IMR-90 (cell line): ENCODE data around the gene C16orf96. TPM values are rescaled to one million over a fixed set of nuclear protein-coding genes. Genes with fewer than 3 reads are reported as not detected.
A peak's percentile ranks its signal among the peaks of the same experiment; 100 is the strongest.

ENCODE experiments used
- ATAC-seq: fragments of 200-7000 bp; cut with Tn5 transposase; 2 replicates; pipeline ENCODE4 v1.9.1; 2020; ENCODE audit warnings: low read depth, mild to moderate bottlenecking, moderate library complexity
- BruUV-seq: library from RNA; stranded (reverse); fragments of 400-500 nt; replicated peaks from 2 replicates; lab custom pipeline; 2021; lab: Mats Ljungman, UMichigan
- CTCF ChIA-PET: fragments of 300-600 bp; formaldehyde crosslinking; extraction: SDS; loops from one replicate; lab custom pipeline; 2021; ENCODE audit warnings: antibody characterized with exemption; lab: Yijun Ruan, JAX
- POLR2A ChIA-PET: fragments of 300-600 bp; sonication (Branson Sonifier 250); formaldehyde crosslinking; loops from one replicate; lab custom pipeline; 2022; ENCODE audit warnings: antibody characterized with exemption; ENCODE audit not compliant: unreplicated experiment; lab: Charles Lee
- DNase-seq: peaks from one replicate; pipeline ENCODE4 v3.0.0; 2013
- H2AFZ ChIP-seq: replicated peaks from 2 replicates; pipeline ENCODE3; 2013; ENCODE audit warnings: low read length, mild to moderate bottlenecking; ENCODE audit not compliant: poor library complexity
- H2AK5ac ChIP-seq: 2 replicates; pipeline ENCODE4 v1.6.1; 2013; ENCODE audit warnings: low read depth, low read length, inconsistent platforms
- H2AK9ac ChIP-seq: replicated peaks from 2 replicates; pipeline ENCODE3; 2013; ENCODE audit warnings: mild to moderate bottlenecking, low read depth, low read length, moderate library complexity; ENCODE audit not compliant: poor library complexity
- H2BK120ac ChIP-seq: 2 replicates; pipeline ENCODE4 v1.6.1; 2013; ENCODE audit warnings: low read depth, low read length, inconsistent platforms
- H2BK15ac ChIP-seq: 3 replicates; pipeline ENCODE4 v1.6.1; 2013; ENCODE audit warnings: low read depth, low read length, inconsistent platforms
- H2BK20ac ChIP-seq: 2 replicates; pipeline ENCODE4 v1.6.1; 2013; ENCODE audit warnings: low read depth, mild to moderate bottlenecking, inconsistent platforms, low read length, moderate library complexity
- H2BK5ac ChIP-seq: 2 replicates; pipeline ENCODE4 v1.6.1; 2013; ENCODE audit warnings: mild to moderate bottlenecking, low read depth, low read length, inconsistent platforms; ENCODE audit not compliant: poor library complexity, severe bottlenecking
- H3K14ac ChIP-seq: replicated peaks from 2 replicates; pipeline ENCODE4 v1.6.1; 2013; ENCODE audit warnings: low read depth, low read length, inconsistent platforms
- H3K18ac ChIP-seq: 2 replicates; pipeline ENCODE4 v1.6.1; 2013; ENCODE audit warnings: low read depth, low read length, control low read depth
- H3K23ac ChIP-seq: 2 replicates; pipeline ENCODE4 v1.6.1; 2013; ENCODE audit warnings: low read depth, low read length, inconsistent platforms
- H3K27ac ChIP-seq: 2 replicates; pipeline ENCODE4 v1.5.1; 2013; ENCODE audit warnings: mild to moderate bottlenecking, control low read depth, low read length; ENCODE audit not compliant: insufficient read depth
- H3K27me3 ChIP-seq: 2 replicates; pipeline ENCODE4 v1.6.1; 2013; ENCODE audit warnings: low read length; ENCODE audit not compliant: control insufficient read depth, insufficient read depth
- H3K36me3 ChIP-seq: 2 replicates; pipeline ENCODE4 v1.6.1; 2013; ENCODE audit warnings: low read length, mixed read lengths; ENCODE audit not compliant: control insufficient read depth, insufficient read depth
- H3K4ac ChIP-seq: 2 replicates; pipeline ENCODE4 v1.6.1; 2013; ENCODE audit warnings: low read depth, low read length, inconsistent platforms
- H3K4me1 ChIP-seq: 2 replicates; pipeline ENCODE4 v1.6.1; 2013; ENCODE audit warnings: low read length, mixed read lengths; ENCODE audit not compliant: control insufficient read depth, insufficient read depth
- H3K4me2 ChIP-seq: 2 replicates; pipeline ENCODE4 v1.6.1; 2013; ENCODE audit warnings: low read depth, mild to moderate bottlenecking, control low read depth, low read length, moderate library complexity
- H3K4me3 ChIP-seq: 2 replicates; pipeline ENCODE4 v1.5.1; 2013; ENCODE audit warnings: low read depth, mild to moderate bottlenecking, control low read depth, low read length, moderate library complexity; ENCODE audit not compliant: insufficient read depth
- H3K56ac ChIP-seq: 2 replicates; pipeline ENCODE4 v1.6.1; 2013; ENCODE audit warnings: low read length, inconsistent platforms; ENCODE audit not compliant: insufficient read depth; ENCODE audit errors: extremely low read depth
- H3K79me1 ChIP-seq, 2 experiments: 2 replicates each; pipeline ENCODE4 v1.6.1; 2013; ENCODE audit warnings: low read length in 2 of 2, inconsistent platforms in 1 of 2, low read depth in 1 of 2
- H3K9ac ChIP-seq: 2 replicates; pipeline ENCODE4 v1.6.1; 2013; ENCODE audit warnings: low read depth, low read length, control low read depth
- H3K9me1 ChIP-seq: 2 replicates; pipeline ENCODE4 v1.6.1; 2013; ENCODE audit warnings: low read length, inconsistent platforms; ENCODE audit not compliant: insufficient read depth
- H3K9me3 ChIP-seq: 2 replicates; pipeline ENCODE4 v1.6.1; 2013; ENCODE audit warnings: low read length; ENCODE audit not compliant: control insufficient read depth, insufficient read depth
- H4K20me1 ChIP-seq: 2 replicates; pipeline ENCODE4 v1.6.1; 2013; ENCODE audit warnings: low read length, inconsistent platforms; ENCODE audit not compliant: insufficient read depth
- H4K5ac ChIP-seq: 2 replicates; pipeline ENCODE4 v1.6.1; 2013; ENCODE audit warnings: mild to moderate bottlenecking, low read depth, low read length, control low read depth
- H4K8ac ChIP-seq, 2 experiments: 2 replicates each; pipeline ENCODE4 v1.6.1; 2013; ENCODE audit warnings: low read depth in 2 of 2, low read length in 2 of 2, control low read depth in 1 of 2, inconsistent platforms in 1 of 2
- H4K91ac ChIP-seq: 2 replicates; pipeline ENCODE4 v1.6.1; 2013; ENCODE audit warnings: low read depth, low read length, inconsistent platforms; ENCODE audit not compliant: insufficient read depth
- CEBPB ChIP-seq: IDR thresholded peaks from 2 replicates; pipeline ENCODE4 v1.6.1; 2012; ENCODE audit warnings: low read depth, low read length, improper control_type of control experiment
- CHD1 ChIP-seq: IDR thresholded peaks from 2 replicates; pipeline ENCODE4 v1.6.1; 2012; ENCODE audit warnings: low read depth, low read length, improper control_type of control experiment
- CTCF ChIP-seq: conservative IDR thresholded peaks from 2 replicates; pipeline ENCODE4 v1.5.1; 2012; ENCODE audit warnings: mild to moderate bottlenecking, low read depth, low read length, improper control_type of control experiment
- FOS ChIP-seq: fragments of 150-350 bp; IDR thresholded peaks from 2 replicates; pipeline ENCODE4 v1.6.1; 2016; ENCODE audit warnings: low read depth, low read length
- MAFK ChIP-seq: IDR thresholded peaks from 2 replicates; pipeline ENCODE4 v1.6.1; 2012; ENCODE audit warnings: low read depth, low read length, improper control_type of control experiment
- MAZ ChIP-seq: IDR thresholded peaks from 2 replicates; pipeline ENCODE4 v1.6.1; 2012; ENCODE audit warnings: low read depth, mild to moderate bottlenecking, low read length, improper control_type of control experiment, moderate library complexity, borderline replicate concordance
- MXI1 ChIP-seq: IDR thresholded peaks from 2 replicates; pipeline ENCODE4 v1.6.1; 2012; ENCODE audit warnings: low read depth, mild to moderate bottlenecking, low read length, moderate library complexity, borderline replicate concordance
- NFE2L2 ChIP-seq: fragments of 150-350 bp; IDR thresholded peaks from 2 replicates; pipeline ENCODE4 v1.6.1; 2016; ENCODE audit warnings: low read depth, mild to moderate bottlenecking, low read length
- POLR2A ChIP-seq: IDR thresholded peaks from 2 replicates; pipeline ENCODE4 v1.6.1; 2012; ENCODE audit warnings: mild to moderate bottlenecking, low read depth, low read length
- RAD21 ChIP-seq: IDR thresholded peaks from 2 replicates; pipeline ENCODE4 v1.6.1; 2012; ENCODE audit warnings: low read length, improper control_type of control experiment
- RCOR1 ChIP-seq: IDR thresholded peaks from 2 replicates; pipeline ENCODE4 v1.6.1; 2012; ENCODE audit warnings: mild to moderate bottlenecking, low read length, improper control_type of control experiment; ENCODE audit not compliant: insufficient replicate concordance
- RFX5 ChIP-seq: IDR thresholded peaks from 2 replicates; pipeline ENCODE4 v1.8.0; 2012; ENCODE audit warnings: low read depth, mild to moderate bottlenecking, low read length, moderate library complexity
- SMC3 ChIP-seq: fragments of 150-350 bp; IDR thresholded peaks from 2 replicates; pipeline ENCODE4 v1.6.1; 2016; ENCODE audit warnings: low read depth, mild to moderate bottlenecking, antibody characterized with exemption, low read length, moderate library complexity
- WGBS, 2 experiments: methylation state at CpG; one replicate each; pipeline versions ENCODE4 v1.1.5 to v1.1.7; 2013; ENCODE audit warnings: missing lambda C conversion rate in 2 of 2; ENCODE audit not compliant: insufficient read length in 1 of 2; ENCODE audit errors: extremely low coverage in 2 of 2; 5-methylcytosine and 5-hydroxymethylcytosine counted together
- dilution Hi-C: fragments of 300-500 bp; cut with HindIII; formaldehyde crosslinking; loops from one replicate; pipeline ENCODE4 v1.14.3; 2018; ENCODE audit warnings: low sequenced_read_pairs; ENCODE audit not compliant: unreplicated experiment
- in situ Hi-C: fragments of 300-500 bp; cut with MboI; formaldehyde crosslinking; loops from 3 replicates; pipeline ENCODE4 v1.14.3; 2019; ENCODE audit warnings: low sequenced_read_pairs, inconsistent platforms, mixed read lengths
- intact Hi-C: fragments of 100-400 bp; cut with micrococcal nuclease; formaldehyde crosslinking; loops from 2 replicates; pipeline ENCODE4 v1.10.0; 2022
- polyA plus RNA-seq, 3 experiments: library from polyadenylated mRNA; depleted of rRNA; stranded (reverse); fragments of >200 nt; gene quantifications; 2 replicates each; pipeline ENCODE4 v1.2.3, GENCODE V29; 2012; ENCODE audit warnings: low replicate concordance in 1 of 3
- total RNA-seq: library from RNA; depleted of rRNA; stranded (reverse); fragments of >200 nt; gene quantifications from 2 replicates; pipeline ENCODE4 v1.2.3, GENCODE V29; 2012
- TF ChIP-seq, protein P1 (sequence below): fragments of 150-350 bp; IDR thresholded peaks from 2 replicates; pipeline ENCODE4 v1.6.1; 2016; ENCODE audit warnings: low read depth, mild to moderate bottlenecking, low read length, moderate library complexity, borderline replicate concordance

Gene C16orf96
- total and polyA plus RNA-seq, 2 of the 4 experiments (the other 2 are of a cell fraction), result not detected

- no peak for TF ChIP-seq MAZ
These were observed 42.9 kb upstream of the C16orf96 start (continued) for GRCh38 chr16:4513086-4513860.

DNA sequence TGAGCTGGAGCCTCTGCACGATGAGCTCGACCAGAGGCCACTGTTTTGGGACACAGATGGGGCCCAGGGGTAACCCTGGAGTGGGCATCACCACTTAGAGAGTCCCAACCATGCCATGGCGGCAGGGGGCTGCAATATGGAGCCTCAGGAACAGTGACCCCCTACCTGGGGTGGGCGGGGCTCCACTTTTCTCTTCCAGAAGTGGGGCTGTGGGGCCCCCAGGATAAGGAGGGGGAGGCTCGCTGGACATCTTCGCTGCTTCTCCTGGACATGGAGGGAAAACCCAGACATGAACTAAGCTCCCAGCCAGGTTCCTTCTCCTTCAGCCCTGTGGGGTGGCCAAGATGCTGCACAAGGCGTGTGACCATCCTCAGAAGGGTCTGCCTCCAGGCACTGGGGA is 42.3 kb upstream of the C16orf96 start:
- no peak overlapping the region for H3K23ac ChIP-seq
- dilution Hi-C loops (no loop called here), in situ Hi-C loops (loop anchor here (5.0 to 25.0 kb wide), 2 partner anchors 33 to 448 kb away; partner anchors contain the start of gene SEC14L5), intact Hi-C loops (loop anchor here (10.0 kb wide), 1 partner anchor 441 kb away; the partner anchor contains the start of gene SEC14L5)
- WGBS, 2 experiments, result 100% methylated on average over 2 of the region's 7 CpGs; no CpG with 5 or more reads in 1 of the 2 experiments
- peak overlapping the region; percentile 76 for H2AK9ac ChIP-seq
- no peaks in the 10 kb centered on the region for H3K9me1 ChIP-seq
- H3K4ac ChIP-seq, result no peak overlapping the region
- peaks cover 15 to 27% of the 10 kb centered on the region in 2 experiments for H3K79me1 ChIP-seq
- H3K27ac ChIP-seq, result no peak overlapping the region
- DNase-seq (no peak), ATAC-seq (no peak)
- H3K14ac ChIP-seq, result no peak overlapping the region
- H3K27me3 ChIP-seq, result no peaks in the 10 kb centered on the region
- peaks cover 16% of the 10 kb centered on the region; the same call in 1 of the 2 replicates for H4K20me1 ChIP-seq
- no peak overlapping the region for H2AFZ ChIP-seq
- no peak overlapping the region for H3K18ac ChIP-seq
- no peak overlapping the region for H2BK5ac ChIP-seq
- H2BK15ac ChIP-seq, result no peak overlapping the region
- no peak overlapping the region for H3K9ac ChIP-seq
- H2AK5ac ChIP-seq, result no peak overlapping the region
- H3K9me3 ChIP-seq, result no peaks in the 10 kb centered on the region
- H3K56ac ChIP-seq, result no peak overlapping the region
- peaks cover 47% of the 10 kb centered on the region for H3K36me3 ChIP-seq
- no peak overlapping the region for H2BK20ac ChIP-seq
- no peak overlapping the region for H4K5ac ChIP-seq
- POLR2A ChIA-PET, result no interaction called here
- CTCF ChIA-PET, result no interaction called here
- no peak overlapping the region for H3K4me2 ChIP-seq
- no peak overlapping the region for H4K91ac ChIP-seq
- H2BK120ac ChIP-seq, result no peak overlapping the region
- no TSS peak for BruUV-seq
- H4K8ac ChIP-seq, result no peak overlapping the region
- no peaks in the 10 kb centered on the region for H3K4me1 ChIP-seq
- H3K4me3 ChIP-seq, result no peak overlapping the region
- no peak for TF ChIP-seq NFE2L2
- no peak for TF ChIP-seq CTCF
- no peak for TF ChIP-seq FOS
- no peak for TF ChIP-seq RAD21
- no peak for TF ChIP-seq RFX5
- TF ChIP-seq MAZ, result no peak
- TF ChIP-seq SMC3, result no peak
- TF ChIP-seq CHD1, result no peak
- no peak for TF ChIP-seq POLR2A
- TF ChIP-seq, protein P1, sequence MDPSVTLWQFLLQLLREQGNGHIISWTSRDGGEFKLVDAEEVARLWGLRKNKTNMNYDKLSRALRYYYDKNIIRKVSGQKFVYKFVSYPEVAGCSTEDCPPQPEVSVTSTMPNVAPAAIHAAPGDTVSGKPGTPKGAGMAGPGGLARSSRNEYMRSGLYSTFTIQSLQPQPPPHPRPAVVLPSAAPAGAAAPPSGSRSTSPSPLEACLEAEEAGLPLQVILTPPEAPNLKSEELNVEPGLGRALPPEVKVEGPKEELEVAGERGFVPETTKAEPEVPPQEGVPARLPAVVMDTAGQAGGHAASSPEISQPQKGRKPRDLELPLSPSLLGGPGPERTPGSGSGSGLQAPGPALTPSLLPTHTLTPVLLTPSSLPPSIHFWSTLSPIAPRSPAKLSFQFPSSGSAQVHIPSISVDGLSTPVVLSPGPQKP, result no peak
- TF ChIP-seq MAFK, result no peak
- no peak for TF ChIP-seq RCOR1
- TF ChIP-seq CEBPB, result no peak
- no peak for TF ChIP-seq MXI1
